CD4-positive, alpha-beta T cell treated with Interferon alpha-2 for 1 hour (primary cell): ENCODE measurements around the gene TMEM45B.
"Not testable (repeated sequence)": the region's sequence is repeated elsewhere in the genome, so short reads cannot be mapped to it uniquely, and the experiment has no call there.

Source experiments
- DNase-seq, 2 donors: peaks; one replicate each; pipeline ENCODE4 v3.0.0-alpha.2; 2020 to 2022

Gene TMEM45B

DNA sequence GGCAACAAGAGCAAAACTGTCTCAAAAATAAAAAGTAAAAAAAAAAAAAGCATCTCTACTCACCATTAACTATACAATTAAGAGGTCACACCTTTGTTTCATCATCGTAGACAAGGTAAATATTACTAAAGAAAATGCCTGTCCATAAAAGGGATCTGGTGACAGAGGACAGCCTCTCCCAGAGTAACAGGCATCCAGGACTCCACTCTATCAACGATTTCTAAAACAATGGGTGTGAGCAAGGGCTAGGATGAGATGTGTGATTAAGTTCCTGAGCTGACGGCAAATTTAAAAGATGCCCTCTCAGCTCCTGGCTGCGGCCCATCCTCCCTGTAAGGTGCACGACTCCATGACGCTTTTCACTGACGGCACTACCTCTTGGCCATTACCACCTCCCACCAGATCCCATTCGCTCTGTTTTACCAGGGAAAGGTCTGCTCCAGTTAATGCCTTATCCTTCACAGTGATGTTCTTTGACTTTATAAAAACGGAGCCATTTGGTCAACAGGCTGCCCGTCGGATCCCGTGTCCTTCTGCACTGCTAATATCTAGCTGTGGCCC is 2.3 kb upstream of the TMEM45B start:
- no peak for DNase-seq

DNA sequence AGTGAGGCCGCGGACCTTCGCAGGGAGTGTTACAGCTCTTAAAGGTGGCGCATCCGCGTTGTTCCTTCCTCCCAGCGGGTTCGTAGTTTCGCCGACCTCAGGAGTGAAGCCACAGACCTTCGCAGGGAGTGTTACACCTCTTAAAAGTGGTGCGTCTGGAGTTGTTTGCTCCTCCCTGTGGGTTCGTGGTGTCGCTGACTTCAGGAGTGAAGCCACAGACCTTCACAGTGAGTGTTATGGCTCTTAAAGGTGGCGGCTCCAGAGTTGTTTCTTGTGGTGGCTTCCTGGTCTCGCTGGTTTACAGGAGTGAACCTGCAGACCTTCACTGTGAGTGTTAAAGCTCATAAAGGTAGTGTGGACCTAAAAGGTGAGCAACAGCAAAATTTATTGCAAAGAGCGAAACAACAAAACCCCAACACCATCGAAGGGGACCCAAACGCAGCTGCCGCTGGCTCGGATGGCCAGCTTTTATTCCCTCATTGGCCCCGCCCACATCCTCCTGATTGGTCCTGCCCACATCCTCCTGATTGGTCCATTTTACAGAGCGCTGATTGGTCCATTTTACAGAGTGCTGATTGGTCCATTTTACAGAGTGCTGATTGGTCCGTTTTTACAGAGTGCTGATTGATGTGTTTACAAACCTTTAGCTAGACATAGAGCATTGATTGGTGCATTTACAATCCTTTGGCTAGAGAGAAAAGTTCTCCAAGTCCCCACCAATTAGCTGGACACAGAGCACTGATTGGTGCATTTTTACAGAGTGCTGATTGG is 1.2 kb upstream of the TMEM45B start:
- DNase-seq: peak; percentile 65 to 83

DNA sequence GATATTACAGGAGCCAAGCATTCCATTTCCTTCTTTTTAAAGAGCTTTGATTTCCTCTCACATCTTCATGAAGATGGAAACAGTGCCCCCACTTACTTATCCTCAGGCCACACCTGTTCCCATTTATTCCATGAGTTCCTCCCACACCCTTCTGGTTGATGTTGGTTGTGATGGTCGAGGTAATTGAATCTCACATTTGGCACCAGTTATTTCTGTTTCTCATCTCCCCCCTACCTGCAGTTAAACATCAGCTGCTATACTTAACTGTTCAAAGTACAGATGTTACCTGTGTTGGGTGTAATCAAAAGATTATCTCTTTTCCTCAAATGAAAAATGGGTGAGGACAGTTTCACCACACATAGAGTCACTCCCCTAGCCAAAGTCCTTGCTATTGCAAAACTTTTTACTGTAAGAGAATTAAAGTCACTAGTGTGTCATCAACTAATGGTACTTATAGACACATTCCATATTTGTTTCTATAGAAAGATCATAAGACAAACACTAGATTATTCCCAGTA is 1.9 kb downstream of the TMEM45B start:
- no peak for DNase-seq

DNA sequence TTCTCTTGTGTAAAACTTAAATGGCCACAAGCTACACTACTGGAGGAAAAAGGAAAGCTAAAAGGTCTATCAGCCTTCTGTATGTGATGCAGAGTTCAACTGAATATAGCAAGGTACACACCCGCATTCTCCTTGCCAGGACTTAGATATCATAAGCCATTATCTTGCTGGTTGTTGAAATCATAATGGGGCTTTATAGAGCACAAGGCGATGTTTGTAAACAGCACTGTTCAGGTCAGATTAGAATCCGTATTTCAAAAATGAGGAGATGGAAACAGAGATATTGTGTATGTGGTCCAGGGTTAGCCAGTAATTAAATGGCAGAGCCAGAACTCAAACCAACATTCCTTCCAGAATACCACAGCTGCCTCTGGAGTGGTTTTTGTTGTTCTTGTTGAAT is 2.6 kb downstream of the TMEM45B start:
- not testable (repeated sequence) for DNase-seq

DNA sequence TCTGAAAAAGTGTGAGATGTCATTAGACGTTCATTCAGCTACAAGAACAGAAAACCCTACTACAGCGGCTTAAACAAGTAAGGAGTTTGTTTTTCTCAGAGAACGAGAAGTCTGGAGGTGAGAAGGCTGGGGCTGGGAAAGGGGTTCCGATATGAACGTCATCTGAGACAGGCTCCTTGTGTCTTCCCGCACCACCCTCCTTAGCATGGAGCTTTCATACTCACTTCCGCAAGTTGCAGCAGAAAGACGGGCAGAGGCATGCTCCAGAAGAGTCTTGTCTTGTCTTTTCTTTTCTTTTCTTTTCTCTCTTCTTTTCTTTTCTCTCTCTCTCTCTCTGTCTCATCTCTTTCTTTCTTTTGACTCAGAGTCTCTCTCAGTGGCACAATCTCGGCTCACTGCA is 3.6 kb downstream of the TMEM45B start:
- DNase-seq: no peak

DNA sequence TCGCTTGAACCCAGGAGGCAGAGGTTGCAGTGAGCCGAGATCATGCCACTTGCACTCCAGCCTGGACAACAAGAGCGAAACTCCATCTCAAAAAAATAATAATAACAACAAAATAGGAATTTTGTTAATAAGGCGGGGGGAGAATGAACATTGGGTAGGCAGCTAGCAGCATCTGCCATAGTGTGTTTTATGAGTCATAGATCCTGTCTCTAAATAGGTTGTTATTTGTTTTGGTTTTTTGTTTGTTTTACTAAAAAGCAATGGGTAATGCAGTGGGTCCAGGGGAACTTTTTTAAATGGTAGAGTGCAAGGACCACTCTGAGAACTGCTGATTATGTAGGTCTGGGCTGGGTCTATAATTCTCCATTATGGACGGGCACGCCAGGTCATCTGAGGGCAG is 4.6 kb downstream of the TMEM45B start:
- DNase-seq: not testable (repeated sequence)

DNA sequence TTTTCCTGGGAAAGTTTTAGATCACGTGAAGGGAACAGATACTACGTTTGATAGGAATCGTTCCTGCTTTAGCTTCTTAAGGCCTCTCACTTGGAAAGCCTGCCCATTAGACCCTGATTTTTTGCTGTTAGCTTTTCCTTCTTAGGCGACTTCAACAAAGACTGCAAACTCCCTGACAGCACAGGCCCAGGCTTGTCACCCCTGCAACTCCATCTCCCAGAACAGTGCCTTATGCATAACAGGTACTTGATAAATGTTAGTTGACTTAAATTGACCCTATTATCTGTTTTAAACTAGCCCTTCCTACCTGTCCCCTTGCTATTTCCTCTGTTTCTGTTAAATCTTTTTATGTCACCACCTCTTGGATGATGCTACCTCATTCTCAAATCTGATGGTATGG is 7.6 kb downstream of the TMEM45B start:
- not testable (repeated sequence) for DNase-seq

DNA sequence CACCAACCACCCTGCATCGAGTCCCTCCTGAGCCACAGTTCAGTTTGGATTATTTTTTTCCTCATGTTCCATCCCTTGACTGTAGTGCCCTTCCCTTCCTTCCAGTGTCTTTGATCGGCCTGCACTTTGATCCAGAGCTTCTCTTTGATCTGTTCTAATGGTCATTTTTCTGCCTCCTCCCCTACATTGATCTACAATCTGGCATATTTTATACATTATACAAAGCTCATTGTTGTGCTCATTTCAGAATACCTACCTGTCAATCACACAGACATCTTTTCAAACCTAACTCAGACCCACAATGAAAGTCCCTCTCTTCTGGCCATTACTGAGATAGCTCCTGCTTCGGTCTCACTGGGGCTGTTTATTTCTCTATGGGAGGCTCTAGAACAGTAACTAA is 8.2 kb downstream of the TMEM45B start:
- DNase-seq: not testable (repeated sequence)

DNA sequence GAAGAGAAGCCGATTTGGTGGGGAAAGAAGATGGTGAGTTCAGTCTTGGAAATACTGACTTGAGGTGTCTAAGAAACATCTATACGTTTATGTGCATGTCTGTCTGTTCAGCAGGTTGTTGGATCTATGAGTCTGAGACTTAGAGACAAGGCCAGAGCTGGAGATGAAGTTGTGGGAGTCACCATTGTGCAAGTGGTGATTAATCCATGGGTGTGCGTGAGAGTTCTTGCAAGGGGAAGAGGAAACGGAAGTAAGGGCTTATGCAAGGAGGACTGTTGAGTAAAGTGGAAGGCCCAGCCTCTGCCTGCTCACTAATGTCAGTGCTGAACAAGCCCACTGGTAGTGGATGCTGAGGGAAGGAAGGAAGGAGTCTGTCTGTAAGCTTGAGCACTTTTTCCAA is 9.7 kb downstream of the TMEM45B start:
- peak in 1 of 2 donors; percentile 62 for DNase-seq

DNA sequence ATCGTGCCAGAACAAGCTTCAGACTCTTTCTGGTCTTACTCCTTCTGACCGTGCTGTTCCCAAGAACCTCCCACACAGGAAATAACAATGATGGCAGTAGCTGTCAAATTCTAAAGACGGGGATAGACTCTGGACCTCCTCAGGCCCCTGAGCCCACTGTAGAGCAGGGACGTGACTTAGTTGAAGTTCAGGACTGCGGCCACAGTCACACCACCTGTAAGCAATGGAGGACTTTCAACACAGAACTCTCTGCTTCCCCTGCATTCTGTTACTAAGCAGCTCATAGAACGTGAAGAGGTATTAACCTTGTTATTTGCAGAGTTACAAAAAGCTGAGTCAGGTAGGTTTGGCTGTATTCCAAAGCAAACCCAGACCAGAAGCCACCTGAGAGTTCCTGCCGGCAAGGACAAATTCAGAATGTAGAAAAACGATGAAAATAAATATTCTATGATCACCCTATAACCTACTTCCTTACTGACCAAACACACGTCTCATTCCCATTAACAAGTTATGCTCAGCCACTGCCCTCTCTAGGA is 12.7 kb downstream of the TMEM45B start:
- DNase-seq: no peak

DNA sequence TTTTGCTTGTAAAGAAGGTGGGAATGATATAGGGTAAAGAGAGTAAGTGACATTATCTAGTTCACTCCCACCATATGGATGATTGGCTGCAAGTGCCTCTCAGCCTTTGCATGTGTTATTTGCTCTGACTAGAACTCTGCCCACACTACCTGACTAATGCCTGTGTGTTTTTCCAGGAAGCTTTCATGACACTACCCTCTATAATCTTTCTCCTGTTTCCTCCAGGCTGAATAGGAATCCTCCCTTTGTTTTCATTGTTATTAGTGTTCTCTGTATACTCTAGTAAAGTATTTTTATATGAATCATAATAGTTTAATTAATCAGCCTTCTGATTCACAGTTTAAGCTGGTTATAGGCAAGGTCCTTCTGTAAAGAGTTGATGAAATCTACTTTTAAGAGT is 13.8 kb downstream of the TMEM45B start:
- not testable (repeated sequence) for DNase-seq

DNA sequence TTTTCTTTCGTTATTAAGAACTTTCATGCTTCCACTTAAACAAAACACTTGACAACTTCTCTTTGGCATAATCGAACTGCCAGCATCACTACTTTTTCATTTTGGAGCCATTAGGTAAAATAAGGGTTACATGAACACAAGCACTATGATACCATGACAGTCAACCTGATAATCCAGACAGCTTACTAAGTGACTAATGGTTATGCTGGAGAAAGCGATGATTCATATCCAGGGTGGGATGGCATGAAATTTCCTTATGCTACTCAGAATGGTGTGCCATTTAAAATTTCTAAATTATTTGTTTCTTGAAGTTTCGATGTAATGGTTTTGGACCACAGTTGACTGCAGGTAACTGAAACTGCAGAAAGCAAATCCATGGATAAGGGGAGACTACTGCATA is 15.6 kb downstream of the TMEM45B start:
- DNase-seq: not testable (repeated sequence)

DNA sequence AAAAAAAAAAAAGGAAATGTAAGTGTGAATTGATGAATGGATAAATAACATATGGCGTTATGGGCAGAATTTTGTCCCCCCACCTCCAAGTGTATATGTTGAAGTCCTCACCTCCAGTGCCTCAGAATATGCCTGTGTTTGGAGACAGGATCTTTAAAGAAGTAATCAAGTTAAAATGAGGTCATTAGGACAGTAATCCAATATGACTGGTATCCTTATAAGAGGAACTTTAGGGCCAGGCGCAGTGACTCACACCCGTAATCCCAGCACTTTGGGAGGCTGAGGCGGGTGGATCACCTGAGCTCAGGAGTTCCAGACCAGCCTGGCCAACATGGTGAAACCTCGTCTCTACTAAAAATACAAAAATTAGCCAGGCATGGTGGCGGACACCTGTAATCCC is 17.6 kb downstream of the TMEM45B start:
- not testable (repeated sequence) for DNase-seq

DNA sequence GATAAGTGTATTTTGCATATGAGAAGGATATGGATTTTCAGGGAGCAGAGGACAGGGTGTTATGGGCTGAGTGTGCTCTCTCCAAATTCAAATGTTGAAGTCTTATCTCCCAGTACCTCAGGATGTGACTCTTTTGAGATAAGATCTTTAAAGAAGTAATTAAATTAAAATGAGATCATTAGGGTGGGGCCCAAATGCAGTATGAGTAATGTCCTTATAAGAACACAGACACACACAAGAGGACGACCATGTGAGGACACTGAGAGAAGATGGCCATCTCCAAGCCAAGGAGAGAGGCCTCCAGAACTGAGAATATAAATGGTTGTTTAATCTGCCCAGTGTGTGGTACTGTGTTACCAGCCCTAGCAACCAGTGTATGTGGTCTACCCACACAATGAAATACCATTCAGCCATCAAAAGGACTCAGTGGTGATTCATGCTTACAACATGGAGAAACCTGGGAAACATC is 20.8 kb downstream of the TMEM45B start:
- not testable (repeated sequence) for DNase-seq

DNA sequence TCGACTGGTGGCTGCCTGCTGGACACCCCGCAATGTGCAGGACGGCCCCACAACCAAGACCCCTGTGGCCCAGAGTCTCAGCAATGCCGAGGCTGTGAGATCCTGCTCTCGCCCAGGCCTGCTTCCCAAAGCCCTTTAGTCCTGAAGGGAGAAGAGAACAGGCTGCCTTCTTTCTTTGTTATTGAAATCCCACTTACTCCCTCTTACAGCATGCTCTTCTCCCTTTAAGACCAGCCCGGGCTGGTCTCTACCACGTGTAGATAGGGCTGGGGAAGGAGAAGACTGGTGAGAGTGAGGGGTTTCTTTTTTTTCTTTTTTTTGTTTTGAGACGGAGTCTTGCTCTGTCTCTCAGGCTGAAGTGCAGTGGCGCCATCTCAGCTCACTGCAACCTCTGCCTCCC is 21.3 kb downstream of the TMEM45B start:
- no peak for DNase-seq

DNA sequence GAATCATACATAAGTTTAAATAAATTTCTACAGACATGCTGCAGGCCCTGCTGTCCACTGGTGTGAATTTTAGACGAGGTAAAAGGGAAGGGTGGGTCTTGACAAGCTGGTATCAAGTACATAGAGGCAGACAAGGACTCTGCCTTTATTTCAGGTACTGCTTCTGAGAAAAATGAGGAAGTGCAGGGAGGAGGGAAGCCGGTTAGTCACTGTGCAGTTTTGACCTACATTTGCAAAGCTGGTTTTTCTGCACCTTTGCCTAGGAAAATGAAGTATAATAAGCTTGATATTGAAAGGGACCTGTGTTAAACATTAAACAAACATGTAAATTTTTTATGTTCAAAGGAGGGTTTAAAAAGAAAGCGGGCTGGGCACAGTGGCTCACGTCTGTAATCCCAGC is 24.6 kb downstream of the TMEM45B start:
- DNase-seq: no peak

DNA sequence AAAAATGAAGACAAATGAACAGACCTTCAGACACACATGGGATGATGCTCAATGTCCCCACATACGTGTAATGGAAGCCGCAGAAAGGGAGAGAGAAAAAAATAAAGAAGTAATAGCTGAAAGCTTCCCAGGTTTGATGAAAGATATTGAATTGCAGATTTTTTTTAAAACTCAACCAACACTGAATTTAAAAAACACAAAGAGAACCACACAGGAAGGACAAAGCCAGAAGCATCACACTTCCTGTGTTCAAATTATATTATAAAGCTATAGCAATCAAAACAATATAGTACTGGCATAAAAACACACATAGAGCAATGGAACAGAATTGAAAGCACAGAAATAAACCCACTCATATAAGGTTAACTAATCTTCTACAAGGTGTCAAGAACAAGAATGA is 26.5 kb downstream of the TMEM45B start:
- DNase-seq: no peak

DNA sequence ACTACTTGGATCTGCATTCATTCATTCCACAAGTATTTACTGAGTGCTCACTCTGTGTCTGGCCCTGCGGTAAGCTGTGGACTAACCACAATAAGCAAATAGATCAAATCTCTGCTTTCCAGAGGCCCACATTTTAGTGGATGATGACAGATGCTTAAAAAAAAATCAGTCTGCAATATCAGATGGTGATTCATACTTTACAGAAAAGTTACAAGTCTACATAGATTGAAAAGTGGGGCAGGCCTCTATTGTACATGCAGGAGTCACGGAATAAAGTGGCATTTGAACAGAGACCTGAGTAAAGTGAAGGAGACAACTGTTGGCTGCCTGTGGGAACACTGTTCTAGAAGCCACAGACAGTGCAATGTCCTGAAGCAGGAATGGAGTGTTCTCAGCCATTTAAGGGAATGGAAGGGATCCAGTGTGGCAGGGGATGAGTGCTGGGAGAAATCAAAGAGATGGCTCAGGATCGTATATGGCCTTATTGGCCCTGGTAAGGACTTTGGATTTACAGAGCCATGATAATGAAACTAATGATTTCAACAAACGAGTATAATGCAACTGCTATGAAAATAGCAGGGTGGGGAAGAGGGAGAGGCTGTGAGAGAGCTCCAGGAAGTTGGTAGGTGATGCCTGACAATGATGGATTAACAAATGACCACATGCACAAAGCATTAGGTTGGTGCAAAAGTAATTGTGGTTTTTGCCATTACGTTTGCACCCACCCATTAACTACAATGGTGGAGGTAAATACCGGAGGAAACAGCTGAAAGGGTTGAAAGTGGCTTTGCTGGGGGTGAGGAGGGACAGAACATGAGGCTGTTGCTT is 31.1 kb downstream of the TMEM45B start:
- DNase-seq: peak in 1 of 2 donors; percentile 33

DNA sequence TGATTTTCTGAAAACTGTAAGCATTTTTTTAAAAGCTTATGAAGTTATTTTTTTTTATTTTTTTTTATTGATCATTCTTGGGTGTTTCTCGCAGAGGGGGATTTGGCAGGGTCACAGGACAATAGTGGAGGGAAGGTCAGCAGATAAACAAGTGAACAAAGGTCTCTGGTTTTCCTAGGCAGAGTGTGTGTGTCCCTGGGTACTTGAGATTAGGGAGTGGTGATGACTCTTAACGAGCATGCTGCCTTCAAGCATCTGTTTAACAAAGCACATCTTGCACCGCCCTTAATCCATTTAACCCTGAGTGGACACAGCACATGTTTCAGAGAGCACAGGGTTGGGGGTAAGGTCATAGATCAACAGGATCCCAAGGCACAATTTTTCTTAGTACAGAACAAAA is 31.7 kb downstream of the TMEM45B start:
- not testable (repeated sequence) for DNase-seq

DNA sequence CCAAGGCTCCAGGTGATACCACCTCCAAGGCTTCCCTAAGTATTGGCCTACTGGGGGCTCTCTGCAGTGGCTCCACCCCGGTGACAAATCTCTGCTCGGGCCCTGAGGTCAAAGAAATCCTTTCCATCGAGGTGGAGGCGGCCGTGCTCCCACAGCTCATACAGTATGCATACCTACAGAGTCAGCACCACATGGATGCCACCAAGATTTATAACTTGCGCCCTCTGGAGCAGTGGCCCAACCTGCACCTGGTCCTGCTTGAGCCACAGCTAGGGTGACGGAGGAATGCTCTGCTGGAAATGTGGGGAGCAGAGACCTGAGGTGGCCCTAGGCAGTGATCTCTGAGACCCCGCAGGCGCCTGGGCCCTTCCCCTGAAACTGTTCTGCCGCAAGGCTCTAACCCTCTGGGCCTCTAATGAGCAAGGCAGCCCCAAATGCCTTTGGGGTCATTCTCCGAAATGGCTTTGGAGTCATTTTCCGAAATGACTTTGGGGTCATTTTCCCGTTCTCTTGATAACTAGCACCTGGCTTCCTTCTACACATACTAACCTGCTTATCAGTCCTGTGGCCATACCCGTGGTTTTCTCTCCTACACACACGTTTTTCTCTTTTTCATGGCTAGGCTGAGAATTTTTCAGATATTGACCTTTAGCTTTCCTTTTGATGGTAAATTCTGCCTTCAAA is 33.9 kb downstream of the TMEM45B start:
- DNase-seq: no peak

DNA sequence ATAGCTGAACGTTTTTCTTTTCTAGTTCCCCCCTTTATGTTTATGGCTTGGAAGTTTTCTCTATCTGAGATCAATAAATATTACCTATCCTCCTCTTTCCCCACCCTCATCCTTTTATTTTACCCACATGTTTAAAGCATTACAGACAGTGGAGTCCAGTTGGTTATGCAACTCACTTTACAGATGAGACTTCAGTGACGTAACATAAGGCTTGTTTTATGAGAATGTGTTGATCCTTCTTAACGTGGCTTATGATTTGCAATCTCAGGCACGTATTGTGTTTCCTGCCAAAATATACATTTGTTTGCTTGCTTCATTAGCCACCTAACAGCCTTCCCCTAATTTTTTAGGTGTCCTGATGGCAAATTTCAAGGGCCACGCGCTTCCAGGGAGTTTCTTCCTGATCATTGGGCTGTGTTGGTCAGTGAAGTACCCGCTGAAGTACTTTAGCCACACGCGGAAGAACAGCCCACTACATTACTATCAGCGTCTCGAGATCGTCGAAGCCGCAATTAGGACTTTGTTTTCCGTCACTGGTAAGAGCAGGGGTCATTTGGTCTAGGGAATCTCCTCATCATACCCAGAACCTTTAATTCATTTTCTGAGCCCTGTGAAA is 36.6 kb downstream of the TMEM45B start:
- no peak for DNase-seq
